ENCODE data around the gene PLEKHG3. TPM values are rescaled to one million over a fixed set of nuclear protein-coding genes. Genes with fewer than 3 reads are reported as not detected.

The PLEKHG3 gene
- total RNA-seq, 4 donors from 2014 or later = 33.3 to 73.9 (median 63.1) TPM

- Histone ChIP-seq H3K4me1 (peaks cover 0 to 2% (median 0%) of the 10 kb centered on the region in 4 donors), H3K36me3 (peaks cover 0 to 23% (median 0%) of the 10 kb centered on the region in 3 donors), H3K27me3 (no peaks in the 10 kb centered on the region), H3K27ac (no peak overlapping the region), H3K9me3 (no peaks in the 10 kb centered on the region), H3K4me3 (no peak overlapping the region)
- no peak for DNase-seq (ENCODE audit: low spot score in 2 of 2)
- no peak for TF ChIP-seq CTCF (IDR thresholded peaks at IDR 0.05)
- TF ChIP-seq POLR2A (IDR thresholded peaks at IDR 0.05) = no peak
- TF ChIP-seq EP300 (IDR thresholded peaks at IDR 0.05) = no peak
- WGBS, 2 donors = 86 to 89% methylated on average over 6 of the region's 6 CpGs
Observed at GRCh38 chr14:64752909-64753308, 48.7 kb downstream of the PLEKHG3 start.

GRCh38 chr14:64753374-64753773 lies 49.1 kb downstream of the PLEKHG3 start:
- Histone ChIP-seq H3K9me3 (no peaks in the 10 kb centered on the region), H3K27me3 (no peaks in the 10 kb centered on the region), H3K4me1 (peaks cover 0 to 6% (median 2%) of the 10 kb centered on the region in 4 donors), H3K27ac (no peak overlapping the region), H3K4me3 (no peak overlapping the region), H3K36me3 (peaks cover 0 to 19% (median 0%) of the 10 kb centered on the region in 3 donors)
- TF ChIP-seq CTCF (IDR thresholded peaks at IDR 0.05) = no peak
- no peak for TF ChIP-seq POLR2A (IDR thresholded peaks at IDR 0.05)
- no peak for TF ChIP-seq EP300 (IDR thresholded peaks at IDR 0.05)
- WGBS, 2 donors = 90 to 91% methylated on average over 13 of the region's 13 CpGs
- DNase-seq (ENCODE audit: low spot score in 2 of 2) = no peak

GRCh38 chr14:64753999-64754398 lies 49.8 kb downstream of the PLEKHG3 start:
- Histone ChIP-seq H3K36me3 (peaks cover 0 to 12% (median 0%) of the 10 kb centered on the region in 3 donors), H3K27ac (no peak overlapping the region), H3K9me3 (no peaks in the 10 kb centered on the region), H3K4me1 (peaks cover 0 to 13% (median 5%) of the 10 kb centered on the region in 4 donors), H3K27me3 (no peaks in the 10 kb centered on the region), H3K4me3 (no peak overlapping the region)
- TF ChIP-seq CTCF (IDR thresholded peaks at IDR 0.05) (no peak), POLR2A (IDR thresholded peaks at IDR 0.05) (no peak), EP300 (IDR thresholded peaks at IDR 0.05) (no peak)
- no peak for DNase-seq (ENCODE audit: low spot score in 2 of 2)
- WGBS, 2 donors = 83 to 84% methylated on average over 4 of the region's 4 CpGs

GRCh38 chr14:64754685-64755084 lies 50.5 kb downstream of the PLEKHG3 start:
- 79 to 97% methylated on average over 4 to 5 of the region's 5 CpGs for WGBS, 2 donors

GRCh38 chr14:64755781-64756221 lies 51.6 kb downstream of the PLEKHG3 start:
- H3K36me3 ChIP-seq = no peaks in the 10 kb centered on the region
- H3K9me3 ChIP-seq = no peaks in the 10 kb centered on the region
- H3K4me1 ChIP-seq = peaks cover 0 to 28% (median 6%) of the 10 kb centered on the region in 4 donors
- WGBS, 2 donors = 53 to 67% methylated on average over 9 of the region's 9 CpGs
- no peak for DNase-seq (ENCODE audit: low spot score in 2 of 2)
- H3K4me3 ChIP-seq = no peak overlapping the region
- H3K27me3 ChIP-seq = no peaks in the 10 kb centered on the region
- TF ChIP-seq EP300 (IDR thresholded peaks at IDR 0.05) (no peak), CTCF (IDR thresholded peaks at IDR 0.05) (no peak), POLR2A (IDR thresholded peaks at IDR 0.05) (no peak)
- H3K27ac ChIP-seq = no peak overlapping the region

More at GRCh38 chr14:64754685-64755084, 50.5 kb downstream of the PLEKHG3 start:
- TF ChIP-seq CTCF (IDR thresholded peaks at IDR 0.05) (no peak), POLR2A (IDR thresholded peaks at IDR 0.05) (no peak), EP300 (IDR thresholded peaks at IDR 0.05) (no peak)
- no peak overlapping the region for H3K27ac ChIP-seq
- DNase-seq (ENCODE audit: low spot score in 2 of 2) = no peak
- H3K9me3 ChIP-seq = no peaks in the 10 kb centered on the region
- peaks cover 0 to 6% (median 0%) of the 10 kb centered on the region in 3 donors for H3K36me3 ChIP-seq
- no peak overlapping the region for H3K4me3 ChIP-seq
- H3K4me1 ChIP-seq = peaks cover 0 to 20% (median 6%) of the 10 kb centered on the region in 4 donors
- H3K27me3 ChIP-seq = no peaks in the 10 kb centered on the region
